ENCODE measurements around the gene GNAT1.
"Not testable (repeated sequence)": the region's sequence is repeated elsewhere in the genome, so short reads cannot be mapped to it uniquely, and the experiment has no call there.

GNAT1 gene

DNA sequence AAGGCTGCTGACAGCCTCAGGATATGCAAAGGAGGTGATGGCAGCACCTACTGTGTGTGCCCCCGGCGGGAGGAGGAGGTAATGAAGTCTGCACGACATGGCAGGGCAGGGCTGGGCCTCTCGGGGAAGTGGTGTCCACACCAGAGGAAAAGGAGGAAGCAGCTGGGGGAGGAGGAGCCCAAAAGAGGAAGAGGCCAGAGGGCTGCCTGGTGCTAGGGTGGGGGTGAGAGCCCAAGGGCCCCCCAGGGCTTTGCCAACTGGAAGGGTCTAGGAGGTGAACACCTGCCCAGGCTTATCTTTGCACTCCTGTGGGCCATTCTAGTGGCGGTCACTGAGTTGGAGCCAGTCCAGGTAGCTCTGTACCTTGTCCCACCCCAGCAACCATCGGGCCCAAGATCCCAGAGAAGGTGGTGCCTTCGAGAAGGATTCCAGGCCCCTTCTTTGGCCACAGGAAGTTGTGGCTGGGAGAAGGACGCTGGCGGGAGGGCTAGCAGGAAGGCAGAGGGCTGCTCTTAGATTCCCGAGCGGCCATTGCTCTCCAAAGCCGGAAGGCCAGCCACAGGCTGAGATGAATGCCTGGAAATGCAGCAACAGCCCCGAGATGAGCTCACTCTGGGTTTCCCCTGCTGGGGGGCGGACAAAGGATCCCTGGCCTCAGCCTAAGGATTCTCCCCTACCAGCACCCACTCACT lies 51.6 kb downstream of the GNAT1 start:
- DNase-seq (ENCODE audit: low spot score), result peak; percentile 45

DNA sequence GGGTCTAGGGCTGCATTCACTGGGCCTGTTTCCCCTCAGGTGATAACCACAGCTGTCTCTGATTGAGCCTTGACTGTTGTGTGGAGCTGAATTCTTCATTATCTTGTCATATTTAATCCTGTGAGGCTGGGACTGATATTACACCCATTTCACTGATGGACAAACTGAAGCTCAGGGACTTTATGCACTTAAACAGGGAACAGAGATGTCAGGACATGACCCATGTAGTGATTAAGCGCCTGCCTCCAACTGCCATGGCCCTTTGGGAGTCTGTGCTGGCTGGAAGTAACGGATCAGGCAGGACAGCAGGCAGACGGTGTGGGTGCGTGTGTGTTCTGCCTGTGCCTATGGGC lies 52.1 kb downstream of the GNAT1 start:
- no peak for DNase-seq (ENCODE audit: low spot score)

DNA sequence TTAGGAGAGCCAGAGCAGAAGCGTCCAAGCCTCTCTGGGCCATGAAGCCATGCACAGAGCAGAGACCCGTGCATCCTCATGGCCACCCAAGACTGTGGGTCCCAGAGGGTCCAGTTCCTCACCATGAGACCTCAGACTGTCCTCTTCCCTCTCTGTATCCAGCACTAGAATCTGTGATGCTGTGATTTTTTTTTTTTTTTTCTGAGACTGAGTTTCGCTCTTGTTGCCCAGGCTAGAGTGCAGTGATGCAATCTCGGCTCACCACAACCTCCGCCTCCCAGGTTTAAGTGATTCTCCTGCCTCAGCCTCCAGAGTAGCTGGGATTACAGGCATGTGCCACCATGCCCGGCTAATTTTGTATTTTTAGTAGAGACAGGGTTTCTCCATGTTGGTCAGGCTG lies 53.4 kb downstream of the GNAT1 start:
- not testable (repeated sequence) for DNase-seq (ENCODE audit: low spot score)

DNA sequence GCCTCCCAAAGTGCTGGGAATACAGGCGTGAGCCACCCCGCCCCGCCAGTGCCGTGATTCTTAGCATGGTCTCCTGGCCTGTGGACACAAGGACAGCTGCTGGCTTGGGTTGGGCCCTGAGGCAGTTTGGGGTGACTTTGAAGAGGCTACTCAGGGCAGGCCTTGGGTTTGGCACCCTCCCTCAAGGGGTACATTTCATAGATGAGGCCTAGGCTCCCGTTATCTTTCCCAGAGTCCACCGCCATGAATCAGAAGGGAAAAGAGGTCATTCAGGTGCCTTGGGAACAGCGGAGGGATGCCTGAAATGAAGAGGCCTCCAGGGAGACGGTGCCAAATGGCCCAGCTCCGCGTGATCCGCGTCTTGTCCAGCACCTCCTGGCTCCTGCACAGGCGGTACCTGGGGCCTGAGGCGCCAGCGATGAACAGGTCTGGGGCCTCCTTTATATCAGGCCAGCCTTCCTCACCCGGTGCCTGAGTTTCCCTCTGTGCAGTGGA lies 53.9 kb downstream of the GNAT1 start:
- no peak for DNase-seq (ENCODE audit: low spot score)

DNA sequence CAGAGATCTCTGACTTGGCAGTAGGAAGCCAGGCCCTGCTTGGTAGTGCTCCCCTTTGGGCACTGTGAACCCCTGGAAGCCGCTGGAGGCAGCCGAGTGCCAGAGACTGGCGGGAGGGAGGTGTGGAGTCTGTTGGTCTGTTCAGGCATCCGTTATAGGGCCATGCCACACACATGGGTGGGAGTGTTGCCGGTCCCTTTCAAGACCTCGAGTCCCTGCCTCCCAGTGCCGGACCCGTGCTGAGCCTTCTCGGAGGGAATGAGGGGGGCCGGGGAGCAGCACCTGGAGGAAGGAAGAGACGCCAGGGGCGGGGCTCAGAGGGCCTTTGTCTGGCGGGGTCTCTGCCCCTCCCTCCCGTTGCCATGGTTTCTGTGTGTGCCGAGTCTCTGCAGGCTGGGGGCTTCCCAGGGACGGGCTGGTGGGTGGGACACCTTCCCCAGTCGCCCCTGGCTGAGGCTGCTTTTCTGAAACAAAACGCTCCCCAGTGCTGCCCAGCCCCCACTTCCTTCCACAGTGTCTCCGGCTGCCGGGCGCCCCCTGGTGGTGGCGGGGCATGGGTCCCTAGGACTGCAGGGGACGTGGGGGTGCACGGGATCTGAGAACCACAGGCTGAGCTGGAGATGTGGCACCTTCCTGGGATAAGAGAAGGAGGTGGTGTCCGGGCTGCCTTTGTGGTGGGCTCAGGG lies 54.6 kb downstream of the GNAT1 start:
- peak; percentile 92 for DNase-seq (ENCODE audit: low spot score)

DNA sequence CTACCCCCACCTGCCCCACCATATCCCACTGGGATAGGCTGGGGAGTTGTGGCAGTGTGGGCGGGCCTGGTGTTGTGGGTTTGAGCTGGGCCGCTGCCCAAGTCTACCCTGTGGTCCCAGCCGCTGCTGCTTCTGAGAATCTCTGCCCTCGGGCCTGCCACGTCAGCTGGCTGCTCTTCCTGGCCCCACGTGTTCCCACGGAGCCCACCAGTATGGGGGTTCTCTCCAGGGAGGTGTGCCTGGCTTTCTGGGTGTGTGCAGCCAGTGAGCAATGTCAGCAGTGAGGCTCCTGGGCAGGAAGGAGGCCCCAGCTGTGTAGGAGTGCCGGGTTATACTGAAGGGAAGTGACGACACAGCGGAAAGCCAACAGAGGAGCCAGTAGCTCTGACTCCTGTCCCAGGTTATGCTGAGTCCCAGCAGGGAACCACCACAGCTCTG lies 55.1 kb downstream of the GNAT1 start:
- peak; percentile 90 for DNase-seq (ENCODE audit: low spot score)

Measured in activated CD4-positive, alpha-beta T cell treated with anti-CD3 and anti-CD28 coated beads, Interleukin-2, Interleukin-4, amounts not matched to agents 100 ng/mL and 50 ng/mL, durations not matched to agents 16 hours and 8 hours (primary cell).